Stimulated activated CD4-positive, alpha-beta T cell treated with anti-CD3 and anti-CD28 coated beads, Interleukin-15, amount 100 ng/mL, for 48 hours (primary cell): ENCODE data around the gene ORC6.
A peak's percentile ranks its signal among the peaks of the same experiment; 100 is the strongest.
"Not testable (repeated sequence)": the region's sequence is repeated elsewhere in the genome, so short reads cannot be mapped to it uniquely, and the experiment has no call there.

Experiments
- DNase-seq, 2 donors: peaks; one replicate each; pipeline ENCODE4 v3.0.0-alpha.2; 2020; ENCODE audit warnings: low read depth in 2 of 2

ORC6 gene, protein sequence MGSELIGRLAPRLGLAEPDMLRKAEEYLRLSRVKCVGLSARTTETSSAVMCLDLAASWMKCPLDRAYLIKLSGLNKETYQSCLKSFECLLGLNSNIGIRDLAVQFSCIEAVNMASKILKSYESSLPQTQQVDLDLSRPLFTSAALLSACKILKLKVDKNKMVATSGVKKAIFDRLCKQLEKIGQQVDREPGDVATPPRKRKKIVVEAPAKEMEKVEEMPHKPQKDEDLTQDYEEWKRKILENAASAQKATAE

DNA sequence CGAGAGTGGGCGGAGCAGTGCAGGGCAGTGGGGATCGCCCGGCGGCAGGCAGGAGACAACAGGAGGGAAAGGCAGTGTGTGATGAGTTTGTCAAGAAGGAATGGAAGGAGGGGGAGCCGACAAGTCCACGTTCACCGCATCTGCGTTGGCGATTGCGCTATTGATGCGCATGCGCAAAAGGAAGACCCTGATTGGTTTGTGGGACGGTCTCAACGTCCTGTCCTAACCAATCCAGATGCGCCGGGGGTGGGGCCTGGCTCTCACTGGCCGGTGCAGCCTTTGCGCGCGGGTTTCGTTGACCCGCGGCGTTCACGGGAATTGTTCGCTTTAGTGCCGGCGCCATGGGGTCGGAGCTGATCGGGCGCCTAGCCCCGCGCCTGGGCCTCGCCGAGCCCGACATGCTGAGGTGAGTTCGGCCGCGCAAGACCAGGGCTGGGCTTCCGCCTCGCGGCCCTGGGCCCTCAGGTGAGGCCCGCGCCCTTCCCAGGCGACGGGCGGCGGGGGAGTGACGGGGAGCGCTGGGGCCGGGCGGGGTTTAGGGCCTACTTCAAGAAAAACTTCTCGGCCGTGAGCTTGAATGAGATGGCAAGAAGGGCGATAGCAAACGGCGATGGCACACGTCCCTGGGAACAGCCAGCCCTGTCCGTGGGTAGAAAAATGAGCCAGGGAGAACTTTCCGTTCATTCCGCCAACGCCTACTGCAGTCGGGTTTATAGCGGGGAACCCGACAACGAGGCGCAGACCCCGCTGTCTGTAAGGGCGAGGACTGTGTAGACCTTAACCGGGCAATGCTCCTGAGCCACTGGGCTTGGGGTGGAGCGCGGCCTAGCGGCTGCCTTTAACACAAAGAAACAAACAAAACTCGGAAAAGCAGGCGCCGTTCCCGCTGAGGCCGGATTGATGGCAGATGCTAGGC lies at the start of gene ORC6:
ORC6 (plus strand) TSS at position 295 of the 916 bp plus-strand sequence; CDS start at position 342, 47 bp downstream.
- DNase-seq, result peak; percentile 95 to 97

DNA sequence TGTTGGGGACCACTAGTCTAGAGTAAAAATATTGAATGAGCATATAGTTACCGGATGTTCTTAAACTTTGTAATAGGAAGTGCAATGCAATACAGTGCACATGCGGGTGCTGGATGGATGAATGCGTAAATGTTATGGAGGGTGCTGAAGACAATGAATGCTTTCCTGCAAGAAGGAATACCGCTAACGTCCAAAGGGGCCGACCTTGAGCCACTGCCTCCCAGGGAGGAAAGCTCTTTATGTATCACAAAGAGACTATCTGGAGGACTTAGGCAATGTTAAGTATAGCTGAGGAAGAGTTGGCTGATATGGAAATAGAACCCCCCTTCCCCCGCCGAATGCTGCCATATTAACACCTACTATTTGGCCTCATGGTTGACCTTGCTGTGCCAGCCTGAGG lies 40.8 kb upstream of the ORC6 start:
- no peak for DNase-seq

DNA sequence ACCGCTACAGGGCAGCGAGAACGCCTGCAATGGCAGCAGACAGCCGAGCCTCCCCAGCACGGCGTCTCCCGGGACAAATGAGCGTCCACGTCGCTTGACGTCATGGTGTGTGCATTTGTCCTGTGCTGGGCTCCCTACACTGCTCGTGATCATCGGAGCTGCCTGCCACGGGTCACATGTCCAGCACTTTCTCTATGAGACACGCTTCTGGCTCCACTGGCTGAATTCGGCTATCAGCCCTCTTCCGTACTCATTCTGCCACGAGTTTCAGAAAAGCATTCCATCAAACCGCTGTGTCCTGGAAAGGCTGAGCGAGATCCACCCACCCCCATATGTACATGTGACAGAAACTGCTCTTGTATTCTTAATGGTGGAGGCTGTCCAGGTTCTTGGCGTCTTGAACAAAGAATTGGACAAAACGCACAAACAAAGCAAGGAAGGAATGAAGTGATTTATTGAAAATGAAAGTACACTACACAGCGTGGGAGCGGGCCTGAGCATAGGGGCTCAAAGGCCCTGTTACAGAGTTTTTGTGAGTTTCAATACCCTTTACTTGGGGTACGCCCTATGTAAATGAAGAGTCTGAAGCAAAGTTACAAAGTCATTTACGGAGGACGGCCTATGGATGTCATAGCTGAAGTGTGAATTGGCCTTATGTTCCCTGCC lies 39.7 kb upstream of the ORC6 start:
- no peak for DNase-seq

DNA sequence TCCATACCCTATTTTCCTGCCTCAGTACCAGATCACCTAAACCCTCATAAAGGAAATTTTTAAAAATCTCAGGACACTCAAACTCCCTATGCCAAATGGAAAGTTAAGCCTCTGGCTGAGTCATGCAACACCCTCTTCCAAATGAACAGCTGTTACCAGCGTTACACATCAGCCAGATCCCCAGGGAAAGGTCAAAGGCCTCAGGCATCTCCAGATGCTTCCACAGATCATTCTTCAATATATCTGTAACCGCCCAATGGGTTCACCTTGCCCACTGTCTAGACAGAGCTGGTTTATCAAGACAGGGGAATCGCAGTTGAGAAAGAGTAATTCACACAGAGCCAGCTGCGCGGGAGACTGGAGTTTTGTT lies 39.2 kb upstream of the ORC6 start:
- DNase-seq, result no peak

DNA sequence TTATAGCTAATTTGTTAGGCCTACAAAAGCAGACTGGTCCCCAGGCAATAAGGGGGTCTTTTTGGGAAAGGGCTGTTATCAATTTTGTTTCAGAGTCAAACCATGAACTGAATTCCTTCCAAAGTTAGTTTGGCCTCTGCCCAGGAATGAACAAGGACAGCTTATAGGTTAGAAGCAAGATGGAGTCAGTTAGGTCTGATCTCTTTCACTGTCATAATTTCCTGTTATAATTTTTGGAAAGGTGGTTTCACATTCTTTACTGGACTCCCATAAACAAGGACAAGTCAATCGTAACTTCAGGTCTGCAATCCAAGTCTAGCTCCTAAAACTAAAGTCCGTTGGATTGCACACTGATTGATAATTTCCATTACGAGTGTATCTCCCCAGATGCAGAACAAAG lies 38.2 kb upstream of the ORC6 start:
- DNase-seq, result no peak

DNA sequence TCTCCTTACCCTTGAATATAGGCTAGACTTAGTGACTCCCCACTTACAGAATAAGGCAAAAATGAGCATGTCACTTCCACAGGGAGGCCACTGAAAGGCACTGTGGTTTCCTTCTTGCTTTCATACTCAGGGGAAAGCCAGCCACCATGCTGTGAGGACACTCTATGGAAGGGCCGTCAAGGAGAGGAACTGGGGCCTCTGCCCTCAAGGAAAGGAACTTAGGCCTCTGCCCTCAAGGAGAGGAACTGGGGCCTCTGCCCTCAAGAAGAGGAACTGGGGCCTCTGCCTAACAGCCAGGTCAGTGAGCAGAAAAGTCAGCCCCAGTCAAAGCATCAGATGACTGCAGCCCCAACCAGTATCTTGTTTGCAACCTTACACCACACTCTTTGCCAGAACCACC lies 30.5 kb upstream of the ORC6 start:
- DNase-seq, result peak in 1 of 2 donors; percentile 3

DNA sequence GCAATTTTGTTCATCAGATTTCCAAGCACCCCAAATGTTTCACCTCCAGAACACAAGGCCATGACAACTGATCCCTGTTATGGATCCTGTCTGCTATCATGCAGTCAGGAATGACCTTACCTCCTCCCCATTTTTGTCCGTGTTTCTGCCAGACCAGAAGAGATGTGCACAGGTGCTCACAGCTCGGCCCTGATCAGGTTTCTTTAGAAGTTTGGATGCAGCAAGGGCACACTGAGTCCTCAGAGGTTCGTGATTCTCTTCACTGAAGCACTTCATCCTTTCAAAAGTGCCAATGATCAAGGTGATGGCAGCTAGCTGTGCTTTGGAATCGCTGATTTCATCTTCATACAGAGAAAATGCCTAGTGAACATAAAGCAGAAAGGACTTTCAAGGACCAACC lies 27.3 kb upstream of the ORC6 start:
- DNase-seq, result no peak

DNA sequence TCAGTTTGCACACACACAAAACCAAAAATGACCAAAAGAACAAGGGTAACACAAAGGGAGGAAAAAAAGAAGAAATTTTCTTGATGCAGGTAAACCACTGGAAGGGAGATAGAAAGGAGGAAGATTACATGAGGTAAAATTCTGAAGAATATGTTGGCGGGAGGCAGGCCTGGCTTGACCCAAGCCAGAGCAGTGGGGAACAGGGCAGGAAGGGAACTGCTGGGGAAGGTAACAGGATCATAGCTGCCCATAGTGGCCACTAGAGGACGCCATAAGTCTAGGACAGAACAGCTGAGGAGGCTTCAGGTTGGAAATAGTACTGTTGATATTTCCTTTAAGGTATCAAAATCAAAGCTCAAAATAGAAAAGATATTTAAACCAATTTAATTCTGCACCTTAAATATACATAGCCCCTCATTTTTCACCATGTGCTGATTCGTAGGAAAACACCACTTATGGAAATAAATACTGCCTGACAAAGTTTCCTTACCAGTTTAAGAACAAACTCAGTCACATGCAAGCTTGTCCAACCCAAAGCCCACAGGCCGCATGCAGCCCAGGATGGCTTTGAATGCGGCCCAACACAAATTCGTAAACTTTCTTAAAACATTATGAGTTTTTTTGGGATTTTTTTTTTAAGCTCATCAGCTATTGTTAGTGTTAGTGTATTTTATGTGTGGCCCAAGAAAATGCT lies 16.0 kb upstream of the ORC6 start:
- DNase-seq, result peak in 1 of 2 donors; percentile 32

DNA sequence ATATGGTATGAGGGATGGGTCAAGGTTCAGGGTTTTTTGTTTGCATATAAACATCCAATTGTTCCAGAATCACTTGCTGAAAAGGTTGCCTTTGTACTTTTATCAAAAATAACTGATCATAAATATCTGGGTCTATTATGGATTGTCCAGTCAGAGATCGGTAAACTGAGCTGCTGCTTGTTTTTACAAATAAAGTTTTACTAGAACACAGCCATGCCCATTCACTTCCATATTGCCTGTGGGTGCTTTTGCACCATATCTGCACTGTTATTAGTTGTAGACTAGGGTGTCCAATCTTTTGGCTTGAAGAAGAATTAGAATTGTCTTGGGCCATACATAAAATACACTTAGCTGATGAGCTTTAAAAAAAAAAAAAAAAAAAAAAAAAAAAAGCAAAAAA lies 11.5 kb upstream of the ORC6 start:
- DNase-seq, result not testable (repeated sequence)

DNA sequence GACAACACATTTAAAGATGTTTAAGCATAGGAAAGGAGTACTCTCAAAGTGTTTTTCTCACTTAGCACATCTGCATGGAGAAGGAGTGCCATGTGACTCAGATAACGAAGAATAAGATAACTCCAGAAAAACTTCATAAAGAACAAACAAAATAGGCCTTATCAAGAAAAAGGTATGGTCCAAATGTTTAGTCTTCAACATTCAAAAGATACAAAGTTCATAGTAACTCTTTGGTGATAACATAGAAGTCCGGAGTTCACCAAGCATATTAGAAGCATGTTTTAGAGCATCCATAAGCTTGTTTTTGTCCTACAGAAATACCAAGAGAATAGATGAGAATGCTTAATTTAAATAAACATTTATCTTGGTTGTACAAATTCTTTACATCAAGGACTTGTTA lies 7.6 kb upstream of the ORC6 start:
- DNase-seq, result not testable (repeated sequence)

DNA sequence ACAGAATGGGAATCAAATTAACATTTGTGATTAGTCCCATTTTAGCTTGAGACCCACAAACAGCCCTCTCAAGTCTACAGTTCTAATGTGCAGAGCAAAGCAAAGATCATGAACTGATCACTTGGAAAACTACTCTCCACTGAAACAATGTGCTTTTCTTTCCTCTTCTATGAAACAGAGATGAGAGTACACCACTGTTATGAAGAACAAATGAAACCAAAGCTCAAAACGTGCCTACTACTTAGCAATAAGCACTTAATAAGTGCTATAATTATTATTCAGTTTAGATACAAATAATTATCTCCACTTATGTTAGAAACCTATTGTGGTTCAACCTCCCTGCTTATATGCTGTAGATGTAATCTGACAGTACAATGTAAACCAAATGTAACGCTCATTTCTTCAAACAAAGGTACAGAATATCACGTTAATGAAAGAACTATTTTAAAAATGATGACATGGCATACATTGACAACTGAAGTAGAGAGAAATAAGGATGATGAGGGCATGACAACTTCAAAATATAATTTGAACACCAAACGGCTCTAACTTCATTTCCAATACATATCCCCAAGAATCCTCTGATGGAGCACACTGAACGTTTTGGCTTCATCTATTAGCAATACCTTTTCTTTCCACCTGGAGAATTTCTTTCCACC lies 2.5 kb upstream of the ORC6 start:
- DNase-seq, result no peak

DNA sequence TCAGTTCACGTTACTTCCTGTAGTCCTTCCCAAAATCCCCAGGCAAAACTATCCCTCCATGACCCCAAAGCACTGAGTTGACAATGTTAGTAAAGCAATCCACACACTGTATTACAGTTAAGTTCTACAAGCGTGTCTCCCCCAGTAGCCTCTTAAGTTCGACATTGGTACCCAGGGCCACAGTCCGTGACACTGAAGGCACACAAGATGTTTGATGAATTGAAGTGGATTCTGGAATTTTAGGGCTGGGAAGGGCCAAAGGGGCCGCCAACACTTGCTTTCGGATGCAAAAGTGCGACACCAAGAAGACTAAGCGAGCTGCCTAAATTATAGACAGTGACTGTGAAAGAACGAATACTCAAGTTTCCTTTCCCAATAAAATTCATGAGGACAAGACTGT lies 2.0 kb upstream of the ORC6 start:
- no peak for DNase-seq

DNA sequence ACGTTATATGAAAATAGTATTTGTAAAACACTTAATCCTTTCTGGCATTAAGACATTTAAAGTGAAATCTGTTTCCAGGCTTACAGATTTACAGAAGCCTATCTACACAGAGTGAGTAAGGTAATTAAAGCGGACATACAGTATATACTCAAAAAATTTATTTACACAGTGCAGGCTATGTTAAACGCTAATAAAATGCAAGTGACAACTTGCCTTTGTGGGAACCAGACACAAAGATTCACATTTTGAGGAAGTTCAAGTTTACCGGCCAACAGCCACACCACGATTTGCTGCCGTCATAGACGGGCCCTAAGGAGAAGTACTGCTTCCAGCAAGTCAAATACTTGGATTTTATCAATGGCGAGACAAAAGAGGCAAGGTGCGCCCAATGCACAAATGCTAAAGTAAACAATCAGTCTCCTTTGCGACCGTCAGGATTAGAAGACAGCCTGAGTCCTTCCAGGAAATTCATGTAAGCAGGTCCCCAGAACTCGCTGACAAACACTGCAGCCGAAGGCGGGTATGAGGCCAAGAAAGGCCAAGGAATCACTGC lies 1.3 kb upstream of the ORC6 start:
- no peak for DNase-seq

DNA sequence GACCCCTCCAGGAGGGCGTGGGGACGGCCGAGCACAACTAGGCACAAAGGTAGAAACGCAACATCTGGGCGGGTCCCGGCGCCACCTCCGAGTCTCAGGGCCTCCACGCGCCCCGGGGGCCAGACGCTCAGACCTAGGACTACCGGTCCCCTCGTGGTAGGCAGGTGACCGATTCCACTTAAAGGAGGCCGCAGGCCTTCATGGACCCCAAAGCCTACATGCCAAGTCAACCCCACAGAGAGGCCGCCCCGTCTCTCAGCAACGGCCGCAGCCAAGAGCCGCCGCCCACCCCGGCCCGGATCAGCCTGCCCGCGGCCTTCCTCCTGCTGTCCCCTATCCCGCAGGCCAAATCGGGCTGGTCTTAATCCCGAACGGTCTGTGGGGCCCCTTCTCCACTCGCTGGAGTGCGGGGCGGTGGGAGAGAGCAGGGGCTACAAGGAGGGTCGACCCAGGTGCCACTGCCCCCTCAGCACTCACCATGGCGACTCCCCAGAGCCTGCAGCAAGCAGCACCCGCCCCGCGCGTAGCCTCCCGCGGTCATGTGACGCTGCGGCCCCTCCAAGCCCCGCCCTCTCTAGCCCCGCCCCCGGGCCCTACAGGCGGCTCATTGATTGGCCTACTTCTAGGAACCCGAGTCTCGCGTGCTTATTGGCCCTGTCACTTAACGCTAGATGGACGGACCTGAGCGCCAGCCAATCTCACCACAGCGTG lies 650 bp upstream of the ORC6 start, which contains the start of gene VPS35:
VPS35 (minus strand) TSS at position 525 of the 711 bp plus-strand sequence; CDS start at position 480, 45 bp downstream.
- DNase-seq, result peak; percentile 98 to 99

DNA sequence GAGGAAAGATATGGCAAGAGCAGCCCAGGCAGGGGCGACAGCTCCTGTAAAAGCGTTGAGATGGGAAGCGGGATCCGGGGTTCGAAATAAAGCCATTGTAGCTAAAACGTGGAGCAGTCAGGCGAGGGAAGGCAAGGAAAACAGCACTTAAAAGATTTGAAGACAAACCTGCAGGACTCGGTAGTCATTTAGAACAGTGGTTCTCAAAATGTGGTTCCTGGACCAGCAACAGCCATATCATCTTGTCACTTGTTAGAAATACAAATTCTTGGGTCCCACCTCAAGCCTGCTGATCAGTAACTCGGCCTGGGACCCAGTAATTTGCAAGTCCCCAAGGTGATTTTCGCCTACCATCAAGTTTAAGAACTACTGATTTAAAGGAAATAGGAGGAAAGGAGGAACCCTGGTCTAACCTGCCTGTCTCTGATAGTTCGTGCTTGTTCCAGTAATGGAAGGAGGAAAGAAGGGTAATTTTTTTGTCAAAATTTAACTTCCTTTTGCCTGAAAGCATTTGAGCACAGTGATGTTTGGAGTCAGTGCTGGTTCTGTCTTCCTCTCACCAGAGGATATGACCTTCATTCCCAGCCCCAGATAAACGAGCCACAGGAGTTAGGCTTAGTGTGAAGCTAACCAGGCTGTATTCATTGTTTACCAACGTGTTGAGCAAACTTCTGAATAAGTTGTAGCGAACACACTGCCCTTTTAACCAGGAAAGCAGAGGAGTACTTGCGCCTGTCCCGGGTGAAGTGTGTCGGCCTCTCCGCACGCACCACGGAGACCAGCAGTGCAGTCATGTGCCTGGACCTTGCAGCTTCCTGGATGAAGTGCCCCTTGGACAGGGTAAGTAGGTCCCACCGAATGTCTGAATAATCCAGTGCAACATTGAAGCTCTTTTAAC lies 1.1 kb downstream of the ORC6 start:
- no peak for DNase-seq

DNA sequence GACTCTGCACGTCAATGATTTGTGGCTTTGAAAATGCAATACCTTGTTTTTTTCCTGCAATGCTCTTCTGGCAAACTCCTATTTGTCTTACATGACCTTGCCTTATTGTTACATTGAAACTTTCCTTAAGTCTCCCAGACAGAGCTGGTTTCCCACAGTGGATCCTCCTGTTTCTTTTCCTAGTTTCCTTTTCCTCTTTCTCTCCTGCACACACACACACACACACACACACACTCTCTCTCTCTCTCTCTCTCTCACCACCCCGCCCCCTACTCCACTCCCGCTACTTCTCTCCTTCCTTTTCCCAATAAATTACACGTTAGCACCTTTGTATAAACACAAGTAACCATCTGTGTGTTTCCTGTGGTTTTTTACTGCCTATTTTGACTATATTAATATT lies 2.3 kb downstream of the ORC6 start:
- DNase-seq, result no peak

DNA sequence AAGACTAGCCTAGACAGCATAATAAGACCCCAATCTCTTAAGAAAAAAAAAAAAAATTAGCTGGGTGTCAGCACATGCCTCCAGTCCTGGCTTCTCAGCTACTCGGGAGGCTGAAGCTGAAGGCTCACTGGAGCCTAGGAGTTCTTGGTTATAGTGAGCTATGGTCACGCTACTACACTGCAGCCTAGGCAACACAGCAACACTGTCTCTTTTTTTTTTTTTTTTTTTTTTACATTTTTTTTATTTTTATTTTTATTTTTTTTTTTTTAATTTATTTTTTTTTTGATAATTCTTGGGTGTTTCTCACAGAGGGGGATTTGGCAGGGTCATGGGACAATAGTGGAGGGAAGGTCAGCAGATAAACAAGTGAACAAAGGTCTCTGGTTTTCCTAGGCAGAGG lies 4.1 kb downstream of the ORC6 start:
- no peak for DNase-seq

DNA sequence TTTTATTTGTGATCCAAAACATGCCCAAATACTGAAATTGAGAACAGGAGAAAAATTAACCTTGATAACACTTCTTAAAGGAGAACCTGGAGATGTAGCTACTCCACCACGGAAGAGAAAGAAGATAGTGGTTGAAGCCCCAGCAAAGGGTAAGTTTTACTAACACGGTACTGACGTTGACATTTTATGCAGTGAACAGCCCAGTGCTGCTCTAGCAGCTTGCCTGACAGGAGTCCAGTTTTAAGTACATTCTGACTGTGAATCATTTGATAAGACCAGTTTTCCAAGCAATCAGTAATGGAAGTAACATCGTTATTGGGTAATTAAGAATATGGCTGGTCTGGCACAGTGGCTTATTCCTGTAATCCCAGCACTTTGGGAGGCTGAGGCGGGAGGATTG lies 6.5 kb downstream of the ORC6 start:
- DNase-seq, result no peak

DNA sequence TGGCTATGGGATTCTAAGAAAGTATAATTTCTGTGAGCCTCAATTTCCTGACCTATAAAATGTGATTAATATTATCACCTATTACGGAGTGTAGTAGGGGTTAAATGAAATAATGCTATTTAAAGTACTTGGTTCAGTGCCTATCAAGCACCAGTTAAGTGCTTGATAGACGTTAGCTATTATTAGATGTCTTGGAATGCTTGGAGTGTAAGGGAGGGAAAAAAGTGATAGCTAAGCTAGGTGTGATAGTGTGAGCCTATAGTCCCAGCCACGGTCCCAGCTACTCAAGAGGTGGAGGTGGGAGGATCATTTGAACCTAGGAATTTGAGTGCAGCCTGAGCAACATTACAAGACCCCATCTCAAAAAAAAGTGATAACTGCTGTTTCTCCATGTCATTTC lies 7.5 kb downstream of the ORC6 start:
- no peak for DNase-seq
